G401 (cell line): ENCODE results near the gene KRTAP2-2. TPM values are rescaled to one million over a fixed set of nuclear protein-coding genes. Genes with fewer than 3 reads are reported as not detected.
"Not testable (repeated sequence)": the region's sequence is repeated elsewhere in the genome, so short reads cannot be mapped to it uniquely, and the experiment has no call there.

Source experiments
- DNase-seq: peaks from one replicate; pipeline ENCODE4 v3.0.0-alpha.2; 2015; ENCODE audit warnings: low spot score
- in situ Hi-C: cut with HindIII; loops from 2 replicates; pipeline ENCODE4 v1.10.0; 2016; ENCODE audit warnings: low sequenced_read_pairs, mixed read lengths
- total RNA-seq: library from RNA; depleted of rRNA; stranded (reverse); fragments of >200 nt; shearing (Covaris generic); gene quantifications from 2 replicates; pipeline ENCODE4 v1.2.3, GENCODE V29; 2014; rRNA removed

Gene KRTAP2-2
- not detected in 2 replicates for total RNA-seq

- in situ Hi-C loops, result not testable (repeated sequence)
Observed at GRCh38 chr17:41055130-41055529, at the start of gene KRTAP2-2. TSS of gene KRTAP2-2 (minus strand) at chr17:41055230. CDS start at chr17:41055211, 19 bp downstream.

GRCh38 chr17:41104386-41105038 lies 49.5 kb upstream of the KRTAP2-2 start:
- in situ Hi-C loops, DNase-seq: not testable (repeated sequence)

More at GRCh38 chr17:41055130-41055529, at the start of gene KRTAP2-2:
- not testable (repeated sequence) for DNase-seq

GRCh38 chr17:41103896-41104295 lies 48.9 kb upstream of the KRTAP2-2 start:
- in situ Hi-C loops, result no loop called here
- no peak for DNase-seq

- no peak for DNase-seq
- in situ Hi-C loops, result no loop called here
Observed at GRCh38 chr17:41101586-41102259, 46.7 kb upstream of the KRTAP2-2 start, which contains the start of gene KRTAP4-16. TSS of gene KRTAP4-16 (minus strand) at chr17:41102209. CDS start at chr17:41102209, 0 bp downstream.

GRCh38 chr17:41099682-41100480 lies 44.9 kb upstream of the KRTAP2-2 start:
- DNase-seq, in situ Hi-C loops: not testable (repeated sequence)

- in situ Hi-C loops, result no loop called here
- DNase-seq, result no peak
Observed at GRCh38 chr17:41098481-41098880, 43.5 kb upstream of the KRTAP2-2 start.

- no peak for DNase-seq
- in situ Hi-C loops, result no loop called here
Observed at GRCh38 chr17:41098042-41098441, 43.0 kb upstream of the KRTAP2-2 start, which contains the start of gene KRTAP4-8. TSS of gene KRTAP4-8 (minus strand) at chr17:41098142. CDS start at chr17:41098084, 58 bp downstream.

GRCh38 chr17:41096055-41096454 lies 41.0 kb upstream of the KRTAP2-2 start:
- in situ Hi-C loops, result no loop called here
- no peak for DNase-seq

- in situ Hi-C loops, DNase-seq: not testable (repeated sequence)
Observed at GRCh38 chr17:41088760-41089352, 33.8 kb upstream of the KRTAP2-2 start.

- DNase-seq, in situ Hi-C loops: not testable (repeated sequence)
Observed at GRCh38 chr17:41084100-41084856, 29.2 kb upstream of the KRTAP2-2 start, which contains the start of gene KRTAP4-7. TSS of gene KRTAP4-7 (plus strand) at chr17:41084150. CDS start at chr17:41084207, 57 bp downstream.

- DNase-seq, in situ Hi-C loops: not testable (repeated sequence)
Observed at GRCh38 chr17:41083427-41083826, 28.4 kb upstream of the KRTAP2-2 start.

GRCh38 chr17:41082626-41083025 lies 27.6 kb upstream of the KRTAP2-2 start:
- no peak for DNase-seq
- in situ Hi-C loops, result no loop called here

- DNase-seq, result no peak
- in situ Hi-C loops, result no loop called here
Observed at GRCh38 chr17:41076788-41077187, 21.8 kb upstream of the KRTAP2-2 start.

GRCh38 chr17:41073676-41074075 lies 18.6 kb upstream of the KRTAP2-2 start:
- in situ Hi-C loops, result no loop called here

GRCh38 chr17:41071606-41072360 lies 16.8 kb upstream of the KRTAP2-2 start:
- in situ Hi-C loops, result no loop called here
- DNase-seq, result no peak

More at GRCh38 chr17:41073676-41074075, 18.6 kb upstream of the KRTAP2-2 start:
- DNase-seq, result no peak

- in situ Hi-C loops, result no loop called here
Observed at GRCh38 chr17:41069031-41069430, 14.0 kb upstream of the KRTAP2-2 start.

GRCh38 chr17:41067281-41067680 lies 12.3 kb upstream of the KRTAP2-2 start:
- in situ Hi-C loops, result no loop called here

More at GRCh38 chr17:41069031-41069430, 14.0 kb upstream of the KRTAP2-2 start:
- DNase-seq, result no peak

More at GRCh38 chr17:41067281-41067680, 12.3 kb upstream of the KRTAP2-2 start:
- no peak for DNase-seq
